Measurements from ENCODE around the gene CD52.

CD52 gene

DNA sequence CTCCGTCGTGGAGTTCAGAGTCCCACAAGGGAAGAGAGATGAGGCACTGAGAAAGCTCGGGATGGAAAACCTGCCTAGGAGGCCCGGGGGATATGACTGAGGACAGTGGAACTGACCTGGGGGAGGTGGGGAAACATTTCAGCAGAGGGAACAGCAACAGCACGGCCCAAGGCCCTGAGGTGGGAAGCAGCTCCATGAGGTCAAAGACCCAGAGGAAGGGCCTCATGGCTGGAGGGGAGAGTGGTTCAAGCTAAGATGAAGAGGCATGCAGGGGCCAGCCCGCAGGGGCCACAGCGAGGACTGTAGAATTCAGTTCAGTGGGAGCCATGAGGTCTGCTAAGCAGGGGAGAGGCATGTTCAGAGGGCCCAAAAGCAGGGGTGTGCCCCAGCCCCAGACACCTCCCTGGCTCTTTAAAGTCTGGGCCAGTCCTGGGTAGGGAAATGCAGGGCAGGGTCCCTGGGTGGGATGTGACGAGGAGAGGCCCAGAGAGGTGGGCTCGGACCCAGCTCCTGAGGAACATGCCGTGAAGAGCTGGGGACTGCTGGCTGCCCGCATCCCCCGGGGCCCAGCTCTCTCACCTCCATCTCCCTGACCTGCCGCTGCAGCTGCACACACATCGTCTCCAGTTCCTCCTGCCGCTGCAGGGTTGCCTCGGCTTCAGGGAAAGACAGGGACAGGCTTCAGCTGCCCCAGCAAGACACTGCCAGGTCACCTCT, 21.3 kb upstream of the CD52 start:
- H3K4me3 ChIP-seq (replicated peaks in 1 of 2; ENCODE audit: low read depth in 2 of 2, low read length in 2 of 2): no peak overlapping the region
- no peak for DNase-seq (ENCODE audit: low read depth in 2 of 2)
- TF ChIP-seq, protein P1, sequence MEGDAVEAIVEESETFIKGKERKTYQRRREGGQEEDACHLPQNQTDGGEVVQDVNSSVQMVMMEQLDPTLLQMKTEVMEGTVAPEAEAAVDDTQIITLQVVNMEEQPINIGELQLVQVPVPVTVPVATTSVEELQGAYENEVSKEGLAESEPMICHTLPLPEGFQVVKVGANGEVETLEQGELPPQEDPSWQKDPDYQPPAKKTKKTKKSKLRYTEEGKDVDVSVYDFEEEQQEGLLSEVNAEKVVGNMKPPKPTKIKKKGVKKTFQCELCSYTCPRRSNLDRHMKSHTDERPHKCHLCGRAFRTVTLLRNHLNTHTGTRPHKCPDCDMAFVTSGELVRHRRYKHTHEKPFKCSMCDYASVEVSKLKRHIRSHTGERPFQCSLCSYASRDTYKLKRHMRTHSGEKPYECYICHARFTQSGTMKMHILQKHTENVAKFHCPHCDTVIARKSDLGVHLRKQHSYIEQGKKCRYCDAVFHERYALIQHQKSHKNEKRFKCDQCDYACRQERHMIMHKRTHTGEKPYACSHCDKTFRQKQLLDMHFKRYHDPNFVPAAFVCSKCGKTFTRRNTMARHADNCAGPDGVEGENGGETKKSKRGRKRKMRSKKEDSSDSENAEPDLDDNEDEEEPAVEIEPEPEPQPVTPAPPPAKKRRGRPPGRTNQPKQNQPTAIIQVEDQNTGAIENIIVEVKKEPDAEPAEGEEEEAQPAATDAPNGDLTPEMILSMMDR (IDR thresholded peaks at IDR 0.05; ENCODE audit: low read depth, low read length): no peak

DNA sequence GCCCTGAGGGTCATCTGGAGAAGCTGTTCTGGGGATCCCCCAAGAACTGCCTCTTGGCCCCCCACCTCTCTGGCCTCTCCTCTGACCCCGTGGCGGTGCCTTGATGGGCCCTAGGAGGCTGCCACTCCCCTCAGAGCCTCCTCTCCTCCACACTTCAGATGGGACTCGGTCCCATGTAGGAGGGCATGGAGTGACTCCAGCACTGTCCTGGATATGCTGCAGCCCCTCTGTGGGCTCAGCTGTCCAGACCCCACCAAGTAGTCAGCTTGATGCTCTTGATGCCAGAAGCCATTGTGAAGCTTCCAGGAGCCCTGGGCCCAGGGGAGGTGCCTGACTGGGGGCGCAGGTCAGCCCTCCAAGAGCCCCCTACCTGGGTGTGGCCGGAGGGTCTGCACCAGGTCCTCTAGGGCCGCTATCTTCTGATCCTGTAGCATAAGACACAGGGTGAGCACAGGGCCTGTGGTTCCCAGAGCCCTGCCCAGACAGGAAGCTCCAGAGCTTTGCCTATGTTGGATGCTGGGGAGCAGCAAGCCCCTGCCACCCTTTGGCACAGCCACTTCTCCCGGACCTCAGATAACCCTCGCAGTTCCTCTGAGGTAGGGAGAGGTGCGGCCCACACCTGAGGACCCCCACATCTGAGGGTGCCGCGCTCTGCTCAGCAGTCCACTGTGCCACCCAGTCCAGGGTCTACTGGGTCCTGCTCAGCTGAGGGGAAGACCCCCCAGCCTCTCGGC, 20.5 kb upstream of the CD52 start:
- TF ChIP-seq, protein P1 (IDR thresholded peaks at IDR 0.05; ENCODE audit: low read depth, low read length): no peak
- no peak for DNase-seq (ENCODE audit: low read depth in 2 of 2)
- no peak overlapping the region for H3K4me3 ChIP-seq (replicated peaks in 1 of 2; ENCODE audit: low read depth in 2 of 2, low read length in 2 of 2)

DNA sequence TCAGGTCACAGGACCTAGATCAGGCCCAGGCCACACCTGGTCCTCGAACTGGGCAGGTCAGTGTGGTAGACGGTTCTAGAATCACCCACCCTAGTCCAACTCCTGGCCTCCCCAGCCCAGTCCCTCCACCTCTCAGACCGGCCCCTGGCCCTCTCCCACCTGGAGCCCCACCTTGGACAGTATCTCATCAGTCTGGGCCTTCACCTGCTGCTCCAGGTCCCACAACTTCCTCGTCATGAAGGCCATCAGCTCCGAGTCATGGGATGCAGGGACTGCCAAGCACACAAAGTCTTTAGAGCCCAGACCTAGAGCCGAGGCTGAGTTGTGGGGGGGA, 20.0 kb upstream of the CD52 start:
- TF ChIP-seq, protein P1 (IDR thresholded peaks at IDR 0.05; ENCODE audit: low read depth, low read length): no peak
- DNase-seq (ENCODE audit: low read depth in 2 of 2): no peak
- H3K4me3 ChIP-seq (replicated peaks in 1 of 2; ENCODE audit: low read depth in 2 of 2, low read length in 2 of 2): no peak overlapping the region

DNA sequence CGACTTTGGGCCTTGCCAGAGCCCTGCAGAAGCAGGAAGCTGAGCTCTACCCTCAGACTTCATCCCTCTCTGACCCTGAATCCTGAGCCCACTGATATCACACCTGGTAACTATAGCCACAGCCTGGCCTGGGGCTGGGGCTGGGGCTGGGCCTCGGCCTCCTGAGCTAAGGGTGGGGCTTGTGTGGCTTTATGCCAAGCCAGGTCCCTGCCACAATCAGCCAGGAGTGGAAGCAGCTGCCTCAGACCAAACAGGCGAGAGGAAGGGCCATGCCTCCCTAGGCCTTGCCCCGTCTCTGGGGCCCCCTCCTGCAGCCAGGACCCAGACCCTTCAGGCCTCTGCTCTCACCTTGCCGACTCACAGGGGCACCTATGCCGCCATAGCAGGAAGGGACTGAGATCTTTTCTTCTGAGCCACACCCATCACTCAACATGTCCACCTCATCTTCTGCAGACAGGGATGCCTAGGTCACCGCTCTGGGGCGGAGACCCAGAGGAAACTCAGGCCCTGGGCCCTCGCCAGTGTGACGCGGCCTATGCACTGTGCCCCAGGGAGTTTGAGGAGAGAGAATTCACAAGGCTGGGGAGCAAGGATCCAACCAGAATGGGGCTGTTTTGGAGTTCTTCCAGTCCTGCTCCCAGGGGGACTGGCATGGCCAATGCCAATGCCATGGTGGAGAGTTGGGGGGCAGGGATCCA, 17.0 kb upstream of the CD52 start:
- TF ChIP-seq, protein P1 (IDR thresholded peaks at IDR 0.05; ENCODE audit: low read depth, low read length): no peak
- H3K4me3 ChIP-seq (replicated peaks in 1 of 2; ENCODE audit: low read depth in 2 of 2, low read length in 2 of 2): no peak overlapping the region
- no peak for DNase-seq (ENCODE audit: low read depth in 2 of 2)

DNA sequence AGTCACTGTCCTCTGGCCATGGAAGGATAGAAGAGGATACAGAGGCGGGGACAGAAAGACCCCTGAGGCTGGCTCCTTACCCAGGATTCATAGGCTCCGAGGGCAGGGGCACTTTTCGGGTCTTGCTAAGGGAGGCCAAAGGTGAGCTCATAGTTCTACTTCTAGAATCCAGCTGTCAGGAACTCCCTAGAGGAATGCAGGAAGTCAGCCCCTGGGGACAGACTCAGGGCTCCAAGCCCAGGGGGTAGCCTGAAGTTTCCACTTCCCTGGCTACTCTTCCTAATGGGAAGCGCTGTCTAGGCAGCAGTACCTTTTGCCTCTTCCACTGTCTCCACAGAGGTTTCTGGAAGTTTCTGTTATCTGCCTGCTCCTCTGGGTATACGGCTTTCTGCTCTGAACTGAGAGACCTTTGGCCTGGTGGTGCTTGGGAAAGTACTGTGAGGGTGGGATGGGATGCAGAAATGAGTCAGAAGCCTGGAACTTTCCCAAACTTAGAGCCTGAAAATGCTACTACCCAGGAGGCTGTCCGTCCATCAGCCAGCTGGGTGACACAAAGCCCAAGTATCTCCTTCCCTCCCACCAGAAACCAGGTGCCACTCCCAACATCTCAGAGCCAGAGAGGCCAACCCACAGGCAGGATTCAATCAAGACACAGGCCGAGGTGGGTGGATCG, 14.9 kb upstream of the CD52 start:
- DNase-seq (ENCODE audit: low read depth in 2 of 2): peak; percentile 80 to 86
- TF ChIP-seq, protein P1 (IDR thresholded peaks at IDR 0.05; ENCODE audit: low read depth, low read length): no peak
- H3K4me3 ChIP-seq (replicated peaks in 1 of 2; ENCODE audit: low read depth in 2 of 2, low read length in 2 of 2): no peak overlapping the region

DNA sequence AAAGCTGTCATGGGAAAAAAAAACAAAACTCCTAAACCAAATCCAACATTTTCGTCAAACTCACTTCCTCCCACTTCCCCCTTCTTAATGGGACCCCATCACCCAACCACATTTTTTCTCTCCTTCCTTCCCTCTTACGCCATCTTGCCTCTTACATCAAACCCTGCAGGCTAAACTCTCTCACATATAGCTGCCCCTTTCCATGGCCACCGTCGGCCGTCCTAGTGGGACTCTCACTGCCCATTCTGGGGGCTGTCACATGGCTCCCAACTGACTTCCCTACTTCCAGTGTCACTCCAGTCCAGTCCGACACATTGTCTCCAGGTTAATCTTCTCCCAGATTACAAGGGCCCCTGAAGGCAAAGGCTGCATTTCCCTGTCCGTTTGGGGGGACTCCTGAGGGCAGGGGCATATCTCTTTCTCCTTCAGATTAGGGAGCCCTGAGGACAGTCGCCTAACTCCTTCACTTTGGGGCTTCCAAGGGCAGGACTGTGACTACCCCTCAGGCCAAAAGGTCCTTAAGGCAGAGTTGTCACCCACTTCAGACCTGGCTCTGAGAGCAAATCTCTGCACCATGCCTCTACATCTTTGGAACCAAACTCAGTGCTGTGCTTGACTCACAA, 12.0 kb upstream of the CD52 start:
- DNase-seq (ENCODE audit: low read depth in 2 of 2): no peak
- TF ChIP-seq, protein P1 (IDR thresholded peaks at IDR 0.05; ENCODE audit: low read depth, low read length): no peak
- H3K4me3 ChIP-seq (replicated peaks in 1 of 2; ENCODE audit: low read depth in 2 of 2, low read length in 2 of 2): peak overlapping the region; percentile 82 to 88

All from cardiac fibroblast (primary cell).